MCF 10A (cell line): Measurements from ENCODE around the gene ASIC3. TPM values are rescaled to one million over a fixed set of nuclear protein-coding genes. Genes with fewer than 3 reads are reported as not detected.

Source experiments
- BruUV-seq: library from RNA; stranded (reverse); fragments of 400-500 nt; replicated peaks from 2 replicates; lab custom pipeline; 2021; lab: Mats Ljungman, UMichigan
- CTCF ChIA-PET: fragments of 300-600 bp; sonication (Branson Sonifier 250); formaldehyde crosslinking; extraction: SDS; loops from one replicate; lab custom pipeline; 2021; ENCODE audit warnings: antibody characterized with exemption, inconsistent platforms; lab: Yijun Ruan, JAX
- POLR2A ChIA-PET: fragments of 300-600, 350-650 bp; sonication (Branson Sonifier 250); formaldehyde crosslinking; extraction: SDS; loops from one replicate; lab custom pipeline; 2020; ENCODE audit warnings: antibody characterized with exemption, inconsistent platforms; lab: Yijun Ruan, JAX
- DNase-seq: peaks from one replicate; pipeline ENCODE4 v3.0.0-alpha.2; 2018; ENCODE audit not compliant: unreplicated experiment
- H3K27ac Mint-ChIP-seq: one replicate; pipeline ENCODE4 v1.8.0; 2022; ENCODE audit warnings: mild to moderate bottlenecking, low read depth, mixed read lengths; ENCODE audit not compliant: unreplicated experiment
- H3K27me3 Mint-ChIP-seq: one replicate; pipeline ENCODE4 v1.8.0; 2022; ENCODE audit warnings: mixed read lengths; ENCODE audit not compliant: insufficient read depth, unreplicated experiment
- H3K36me3 Mint-ChIP-seq: one replicate; pipeline ENCODE4 v1.8.0; 2022; ENCODE audit warnings: mild to moderate bottlenecking, moderate library complexity, mixed read lengths; ENCODE audit not compliant: insufficient read depth, unreplicated experiment
- H3K4me1 Mint-ChIP-seq: one replicate; pipeline ENCODE4 v1.8.0; 2022; ENCODE audit warnings: mixed read lengths; ENCODE audit not compliant: insufficient read depth, unreplicated experiment
- H3K4me3 Mint-ChIP-seq: one replicate; pipeline ENCODE4 v1.8.0; 2022; ENCODE audit warnings: mild to moderate bottlenecking, moderate library complexity, mixed read lengths; ENCODE audit not compliant: unreplicated experiment
- H3K9me3 Mint-ChIP-seq: one replicate; pipeline ENCODE4 v1.8.0; 2022; ENCODE audit warnings: mixed read lengths; ENCODE audit not compliant: unreplicated experiment
- intact Hi-C: fragments of 100-400 bp; cut with micrococcal nuclease; formaldehyde crosslinking; loops from 2 replicates; pipeline ENCODE4 v1.14.1; 2022
- total RNA-seq: library from RNA; stranded (reverse); gene quantifications from 2 replicates; pipeline ENCODE4 v1.2.3, GENCODE V29; 2022
- TF ChIP-seq, protein P1 (sequence below): fragments of 200-600 bp; IDR thresholded peaks from one replicate; pipeline ENCODE4 v1.8.0; 2022; ENCODE audit warnings: antibody characterized with exemption, mild to moderate bottlenecking; ENCODE audit not compliant: unreplicated experiment

The ASIC3 gene
- total RNA-seq, 1 experiment from 2014 or later, result 3.9 TPM

DNA sequence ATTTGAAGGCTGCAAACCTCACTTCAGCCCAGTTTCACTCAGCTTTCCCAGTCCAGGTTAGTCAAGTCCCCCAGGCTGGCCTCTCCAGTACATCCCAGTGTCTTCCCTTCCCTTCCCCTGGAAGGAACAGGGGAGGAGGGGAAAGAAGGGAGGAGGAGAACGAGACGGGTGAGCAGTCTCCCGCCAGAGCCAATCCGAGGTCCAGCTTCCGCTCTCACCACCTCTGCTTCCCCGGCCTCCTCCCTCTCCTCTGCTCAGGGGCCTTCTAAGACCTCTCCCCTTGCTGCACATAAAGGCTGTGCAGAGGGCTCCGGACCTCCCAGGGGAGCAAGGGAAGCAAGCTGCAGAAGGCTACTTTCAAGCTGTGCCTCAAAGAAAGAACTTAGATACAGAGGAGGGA is 28.1 kb upstream of the ASIC3 start:
- intact Hi-C loops, result no loop called here
- Mint-ChIP-seq H3K4me3 (no peak overlapping the region), H3K36me3 (no peaks in the 10 kb centered on the region), H3K9me3 (no peaks in the 10 kb centered on the region), H3K27ac (no peak overlapping the region), H3K4me1 (peaks cover 5% of the 10 kb centered on the region), H3K27me3 (peaks cover 23% of the 10 kb centered on the region)
- POLR2A ChIA-PET, result no interaction called here
- TF ChIP-seq, protein P1, sequence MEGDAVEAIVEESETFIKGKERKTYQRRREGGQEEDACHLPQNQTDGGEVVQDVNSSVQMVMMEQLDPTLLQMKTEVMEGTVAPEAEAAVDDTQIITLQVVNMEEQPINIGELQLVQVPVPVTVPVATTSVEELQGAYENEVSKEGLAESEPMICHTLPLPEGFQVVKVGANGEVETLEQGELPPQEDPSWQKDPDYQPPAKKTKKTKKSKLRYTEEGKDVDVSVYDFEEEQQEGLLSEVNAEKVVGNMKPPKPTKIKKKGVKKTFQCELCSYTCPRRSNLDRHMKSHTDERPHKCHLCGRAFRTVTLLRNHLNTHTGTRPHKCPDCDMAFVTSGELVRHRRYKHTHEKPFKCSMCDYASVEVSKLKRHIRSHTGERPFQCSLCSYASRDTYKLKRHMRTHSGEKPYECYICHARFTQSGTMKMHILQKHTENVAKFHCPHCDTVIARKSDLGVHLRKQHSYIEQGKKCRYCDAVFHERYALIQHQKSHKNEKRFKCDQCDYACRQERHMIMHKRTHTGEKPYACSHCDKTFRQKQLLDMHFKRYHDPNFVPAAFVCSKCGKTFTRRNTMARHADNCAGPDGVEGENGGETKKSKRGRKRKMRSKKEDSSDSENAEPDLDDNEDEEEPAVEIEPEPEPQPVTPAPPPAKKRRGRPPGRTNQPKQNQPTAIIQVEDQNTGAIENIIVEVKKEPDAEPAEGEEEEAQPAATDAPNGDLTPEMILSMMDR, result no peak
- DNase-seq, result no peak
- CTCF ChIA-PET, result interaction anchor here (0.6 to 3.7 kb wide), 2 partner anchors 122 to 1888 kb away, joined by 3 to 16 read pairs; no protein-coding TSS in a partner anchor
- no TSS peak for BruUV-seq

DNA sequence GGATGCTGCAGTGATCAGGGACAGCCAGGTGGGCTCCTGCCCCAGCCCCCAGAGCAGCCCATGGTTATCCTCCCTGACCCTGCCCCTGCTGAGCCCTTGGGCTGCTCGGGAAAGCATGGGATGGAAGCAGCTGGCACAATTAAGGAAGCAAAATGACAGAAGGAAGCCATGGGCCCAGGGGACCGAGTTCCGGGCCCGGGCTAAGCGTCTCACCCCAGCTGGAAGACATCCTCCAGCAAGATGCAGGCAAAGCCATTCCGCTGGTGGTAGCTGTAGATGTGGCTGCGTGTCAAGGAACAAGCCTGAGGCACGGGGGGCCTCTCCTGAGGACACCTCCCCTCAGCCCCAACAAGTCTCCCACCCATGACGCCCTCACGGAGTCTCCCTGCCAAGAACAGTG is 25.1 kb upstream of the ASIC3 start:
- Mint-ChIP-seq H3K27ac (no peak overlapping the region), H3K27me3 (peaks cover 11% of the 10 kb centered on the region), H3K4me3 (no peak overlapping the region), H3K36me3 (no peaks in the 10 kb centered on the region), H3K9me3 (no peaks in the 10 kb centered on the region), H3K4me1 (peaks cover 17% of the 10 kb centered on the region)
- no TSS peak for BruUV-seq
- ChIA-PET CTCF (interaction anchor here (0.6 to 2.9 kb wide), 4 partner anchors 32 to 125 kb away, joined by 3 to 11 read pairs (median 4); no protein-coding TSS in a partner anchor), POLR2A (no interaction called here)
- TF ChIP-seq, protein P1, result no peak
- intact Hi-C loops, result no loop called here
- DNase-seq, result no peak

DNA sequence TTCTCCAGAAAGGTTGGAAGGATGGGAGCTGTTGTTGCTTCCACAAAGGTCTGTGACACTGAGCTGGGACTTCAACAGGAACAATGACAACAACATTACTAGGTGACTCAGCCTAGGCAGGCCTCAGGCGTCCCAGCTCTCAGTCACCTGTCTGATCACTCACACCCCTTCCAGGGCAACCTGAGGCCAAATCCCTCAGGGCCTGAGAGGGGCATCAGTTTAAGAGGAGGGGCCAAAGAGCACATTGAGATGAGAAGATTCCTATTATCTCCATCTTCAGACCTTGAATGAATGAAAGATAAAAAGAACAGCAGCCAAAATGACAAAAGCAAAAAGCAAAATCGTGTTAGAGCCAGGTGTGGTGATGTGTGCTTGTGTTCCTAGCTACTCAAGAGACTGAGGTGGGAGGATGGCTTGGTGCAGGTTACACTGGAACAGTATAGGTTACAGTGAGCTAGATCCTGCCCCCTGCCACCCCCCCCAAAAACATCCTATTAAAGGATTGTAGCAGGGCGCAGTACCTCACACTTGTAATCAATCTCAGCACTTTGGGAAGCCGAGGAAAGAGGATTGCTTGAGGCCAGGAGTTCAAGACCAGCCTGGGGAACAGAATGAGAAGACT is 23.8 kb upstream of the ASIC3 start, which contains the start of gene ATG9B:
ATG9B (minus strand) TSS at position 60 of the 622 bp plus-strand sequence. CDS start 71 bp downstream, outside the sequence.
- intact Hi-C loops, result no loop called here
- H3K4me1 Mint-ChIP-seq, result peaks cover 24% of the 10 kb centered on the region

More for the DNA sequence above, 23.8 kb upstream of the ASIC3 start, which contains the start of gene ATG9B:
- TF ChIP-seq, protein P1, result no peak
- BruUV-seq, result no TSS peak
- no peaks in the 10 kb centered on the region for H3K9me3 Mint-ChIP-seq
- H3K36me3 Mint-ChIP-seq, result peaks cover 6% of the 10 kb centered on the region
- ChIA-PET CTCF (interaction anchor here (0.6 to 2.9 kb wide), 2 partner anchors 48 to 126 kb away, joined by 3 to 11 read pairs; no protein-coding TSS in a partner anchor), POLR2A (interaction anchor here (0.6 to 0.8 kb wide), 2 partner anchors 22 to 458 kb away, joined by 3 to 4 read pairs; no protein-coding TSS in a partner anchor)
- peaks cover 4% of the 10 kb centered on the region for H3K27me3 Mint-ChIP-seq
- no peak for DNase-seq
- H3K4me3 Mint-ChIP-seq, result no peak within 1 kb of the TSS
- H3K27ac Mint-ChIP-seq, result peak within 1 kb of the TSS; percentile 18
